ENCODE data around the gene TCTN1. TPM values are rescaled to one million over a fixed set of nuclear protein-coding genes. Genes with fewer than 3 reads are reported as not detected.

Gene TCTN1
- total and polyA plus RNA-seq, 9 of the 15 experiments (the other 6 are each of a cell fraction or from before 2014, with no cell fraction given): 0.32 to 12.5 (median 4.0) TPM

GRCh38 chr12:110698171-110698902 is 84.4 kb downstream of the TCTN1 start (continued):
- TF ChIP-seq ZNF592 (IDR thresholded peaks at IDR 0.05) (peak; percentile 79), ZNF184 (CRISPR knock-in tag; IDR thresholded peaks at IDR 0.05) (no peak), FOXP1 (CRISPR knock-in tag; IDR thresholded peaks at IDR 0.05) (0 out of 2 replicates have a peak, but pooled peaks have one; percentile 53), ZNF24 (IDR thresholded peaks at IDR 0.05) (0 out of 2 replicates have a peak, but pooled peaks have one; percentile 40), TAL1 (IDR thresholded peaks at IDR 0.05) (no peak), ETV1 (tag; conservative IDR thresholded peaks at IDR 0.05; ENCODE audit: low read depth) (peak; percentile 80), CREBBP (IDR thresholded peaks at IDR 0.05; ENCODE audit: low read depth, low read length) (no peak), MTA1 (IDR thresholded peaks at IDR 0.05; ENCODE audit: borderline replicate concordance) (peak; percentile 30; the same call in 1 of the 2 replicates), SFPQ (IDR thresholded peaks at IDR 0.05; ENCODE audit: low read depth, low read length) (no peak), ZFP91 (CRISPR knock-in tag; IDR thresholded peaks at IDR 0.05) (no peak), SNRNP70 (optimal IDR thresholded peaks at IDR 0.05; ENCODE audit: low read depth, low read length) (no peak), TFAP4 (CRISPR knock-in tag; IDR thresholded peaks at IDR 0.05; ENCODE audit: borderline replicate concordance) (peak; percentile 57; the same call in 1 of the 2 replicates), ZNF644 (tag; IDR thresholded peaks at IDR 0.05; ENCODE audit: low read depth) (no peak), HINFP (tag; conservative IDR thresholded peaks at IDR 0.05; ENCODE audit: low read depth) (no peak), TEAD1 (CRISPR knock-in tag; IDR thresholded peaks at IDR 0.05) (peak in 1 of 2 experiments; percentile 71; a peak in 3 of 4 replicates)
